HG03103 (cell line): Measurements from ENCODE around the gene MRPS9.

Experiments
- ATAC-seq: cut with Tn5 transposase; IDR thresholded peaks from one replicate; pipeline ENCODE4 v1.9.1; 2021; ENCODE audit warnings: low read depth; ENCODE audit not compliant: unreplicated experiment

MRPS9 gene

DNA sequence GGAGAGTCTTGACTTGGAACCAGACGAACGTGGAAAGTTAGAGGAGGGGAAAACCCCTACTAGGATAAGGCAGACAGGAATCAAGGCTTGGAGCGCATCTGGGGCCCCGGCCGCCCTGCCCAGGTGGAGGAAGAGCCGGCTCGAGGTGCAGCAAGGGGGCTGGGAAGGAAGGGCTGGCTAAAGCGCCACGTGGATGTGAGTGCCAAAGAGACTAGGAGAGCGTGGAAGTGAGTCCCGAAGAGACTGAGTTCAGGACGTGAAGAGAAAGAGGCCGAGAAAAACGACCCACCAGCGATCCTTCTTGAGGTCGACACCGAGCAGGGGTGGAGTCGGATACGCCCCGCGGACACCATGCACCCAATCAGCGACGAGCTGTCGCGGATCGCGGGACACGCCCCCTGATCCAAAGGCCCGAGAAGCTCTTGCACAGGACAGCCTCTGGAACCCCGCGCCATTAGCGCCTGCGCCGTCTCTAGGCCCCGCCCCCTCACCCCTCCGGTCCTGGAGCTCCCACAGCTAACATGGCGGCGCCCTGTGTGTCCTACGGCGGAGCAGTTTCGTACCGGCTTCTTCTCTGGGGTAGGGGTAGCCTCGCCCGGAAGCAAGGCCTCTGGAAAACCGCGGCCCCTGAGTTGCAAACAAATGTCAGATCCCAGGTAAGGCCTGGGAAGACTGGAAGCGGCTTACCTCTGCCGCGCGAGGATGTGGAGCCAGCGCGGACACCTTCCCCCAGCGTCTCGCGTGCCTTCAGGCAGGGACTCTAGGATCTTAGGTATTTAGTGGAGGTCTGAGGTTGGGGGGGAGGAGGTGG, at the start of gene MRPS9:
Gene MRPS9 (plus strand): TSS at position 498 of the 811 bp plus-strand sequence. CDS start 24 bp downstream, at position 522.
- ATAC-seq = peak; percentile 99

DNA sequence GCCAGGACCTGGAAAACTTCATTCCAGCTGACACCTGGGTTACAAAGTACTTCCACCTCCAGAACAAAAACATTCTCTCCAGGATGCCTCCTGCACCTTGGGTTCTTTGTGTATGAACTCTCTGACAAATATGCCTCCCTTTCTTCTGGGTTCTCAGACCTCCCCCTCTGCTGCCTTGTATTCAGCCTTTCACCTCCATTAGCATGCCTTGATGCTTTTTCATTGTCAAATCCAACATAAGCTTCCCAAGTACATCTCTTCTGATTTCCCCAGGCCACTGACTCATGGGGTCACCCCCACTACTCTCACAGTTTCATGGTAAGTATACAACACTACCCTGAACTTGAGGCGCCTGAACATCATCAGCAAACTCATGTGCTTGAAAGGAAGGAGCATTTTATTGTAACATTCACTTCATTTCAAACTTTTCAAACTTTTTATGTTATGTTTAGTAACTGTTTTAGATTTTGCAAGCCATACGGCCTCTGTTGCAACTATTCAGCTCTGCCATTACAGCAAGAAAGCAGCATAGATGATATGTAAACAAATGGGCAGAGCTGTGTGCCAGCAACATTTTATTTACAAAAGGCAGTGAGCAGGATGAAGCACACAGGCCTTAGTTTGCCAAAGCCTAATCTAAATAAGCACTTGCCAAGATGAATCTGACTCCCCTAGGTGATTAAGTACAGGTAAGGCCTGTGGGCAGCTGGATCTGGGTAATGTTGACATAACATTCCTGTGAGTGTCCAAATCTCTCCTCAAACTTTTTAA, 32.5 kb upstream of the MRPS9 start:
- no peak for ATAC-seq

DNA sequence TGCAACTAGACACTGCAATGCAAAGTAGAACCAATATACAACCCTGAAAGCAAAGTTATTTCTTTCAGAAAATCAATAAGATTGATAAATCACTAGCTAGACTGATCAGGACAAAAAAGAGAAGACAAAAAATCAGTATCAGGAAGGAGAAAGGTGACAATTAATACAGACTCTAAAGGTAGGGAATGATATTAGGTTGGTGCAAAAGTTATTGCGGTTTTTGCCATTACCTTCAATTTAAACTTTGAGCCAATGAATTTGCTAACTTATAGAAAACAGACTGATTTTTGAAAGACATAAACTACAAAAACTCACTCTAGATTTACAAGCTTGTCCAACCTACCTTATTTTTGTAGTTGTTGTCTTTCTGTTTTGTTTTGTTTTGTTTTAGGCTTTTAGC, 30.5 kb upstream of the MRPS9 start:
- ATAC-seq = no peak

DNA sequence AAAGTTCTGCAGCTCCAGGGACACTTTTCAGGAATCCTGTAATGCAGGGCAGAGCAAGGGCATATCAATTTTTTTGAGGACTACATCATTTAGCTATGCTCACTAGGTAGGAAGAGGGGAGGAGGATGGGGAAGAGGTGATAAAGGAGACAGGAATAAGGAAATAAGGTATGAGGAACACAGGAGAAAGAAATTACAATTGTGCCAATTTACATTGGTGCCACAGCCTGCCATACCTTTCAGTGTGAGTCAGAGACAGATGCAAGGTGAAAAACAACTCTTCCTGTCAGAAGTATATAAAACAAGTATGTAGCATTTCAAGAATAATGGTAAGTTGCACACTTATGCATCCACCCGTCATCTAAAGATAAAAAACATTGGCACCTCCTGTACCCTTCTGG, 5.4 kb upstream of the MRPS9 start:
- ATAC-seq = no peak

DNA sequence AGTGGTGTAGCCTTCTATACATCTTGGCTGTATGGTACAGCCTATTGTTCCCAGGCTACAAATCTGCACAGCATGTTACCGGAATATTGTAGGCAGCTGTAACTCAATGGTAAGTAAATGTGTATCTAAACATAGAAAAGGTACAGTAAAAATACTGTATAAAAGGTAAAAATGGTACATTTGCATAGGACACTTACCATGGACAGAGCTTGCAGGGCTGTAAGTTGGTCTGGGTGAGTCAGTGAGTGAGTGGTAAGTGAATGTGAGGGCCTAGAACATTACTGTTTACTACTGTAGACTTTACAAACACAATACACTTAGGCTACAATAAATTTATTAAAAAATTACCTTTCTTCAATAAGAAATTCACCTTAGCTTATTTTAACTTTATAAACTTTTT, 3.7 kb upstream of the MRPS9 start:
- no peak for ATAC-seq

DNA sequence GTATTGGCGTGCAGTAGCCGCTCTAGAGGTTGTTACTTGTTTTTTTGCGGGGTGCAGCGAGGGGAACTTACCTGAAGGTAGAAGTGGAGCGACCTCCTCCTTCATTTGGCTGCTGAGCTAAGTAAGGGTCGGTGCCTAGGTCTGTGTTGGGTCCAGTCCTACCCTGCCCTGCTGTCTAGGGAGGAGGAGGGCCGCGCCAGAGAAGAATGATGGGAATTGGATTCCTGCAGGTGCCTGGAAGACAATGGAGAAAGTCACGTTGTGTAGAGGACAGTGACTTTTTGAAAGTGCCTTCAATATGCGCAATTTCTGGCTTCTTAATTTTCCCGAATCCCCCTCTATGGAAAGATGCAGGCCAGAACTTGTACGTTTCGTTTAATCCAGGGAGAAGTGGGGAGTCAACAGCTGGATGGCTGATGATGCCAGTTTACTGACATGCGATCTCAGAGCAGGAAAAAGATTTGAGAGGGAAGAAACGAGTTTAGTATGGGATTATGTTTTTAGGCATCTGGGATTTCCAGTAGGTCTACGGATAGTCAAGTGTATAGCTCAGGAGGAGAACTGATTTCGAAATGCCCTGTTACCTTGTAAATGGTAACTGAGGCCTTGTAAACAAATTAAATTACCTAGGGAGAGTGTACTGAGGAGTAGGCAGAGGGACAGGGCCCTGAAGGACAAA, 653 bp downstream of the MRPS9 start:
- ATAC-seq = no peak

DNA sequence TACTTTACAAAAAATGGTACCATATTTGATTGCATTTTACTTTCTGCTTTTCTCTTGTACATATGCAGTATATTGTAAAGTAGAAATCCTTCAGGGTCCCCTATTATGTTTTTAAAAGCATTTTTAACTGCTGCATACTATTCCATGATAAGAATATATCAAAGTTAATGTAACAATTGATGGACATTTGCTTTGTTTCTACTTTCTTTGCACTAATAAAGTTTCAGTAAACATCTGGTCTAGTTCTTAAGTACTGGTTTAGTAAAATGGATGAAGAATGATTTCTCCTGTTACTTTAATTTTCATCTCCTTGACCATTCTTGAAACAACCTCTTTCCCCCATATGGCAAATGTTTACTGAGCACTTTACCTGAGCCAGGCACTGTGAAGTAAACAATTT, 1.7 kb downstream of the MRPS9 start:
- ATAC-seq = no peak

DNA sequence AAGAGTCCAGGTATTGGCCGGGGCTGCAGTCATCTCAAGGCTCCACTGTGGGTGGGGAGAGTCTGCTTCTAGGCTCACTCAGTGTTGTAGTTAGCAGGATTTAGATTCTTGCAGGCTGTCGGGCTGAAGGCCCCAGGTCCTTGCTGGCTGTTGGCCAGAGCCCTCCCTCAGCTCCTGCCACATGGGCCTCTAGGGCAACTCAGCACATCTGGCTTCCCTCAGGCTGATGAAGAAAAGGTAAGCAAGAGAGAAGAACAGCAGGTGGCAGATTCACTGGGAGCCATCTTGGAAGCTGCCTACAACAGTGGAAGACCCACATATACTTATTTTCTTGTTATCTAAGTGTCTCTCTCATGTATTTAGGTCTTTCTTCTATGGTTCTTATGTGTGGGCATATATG, 4.3 kb downstream of the MRPS9 start:
- ATAC-seq = no peak

DNA sequence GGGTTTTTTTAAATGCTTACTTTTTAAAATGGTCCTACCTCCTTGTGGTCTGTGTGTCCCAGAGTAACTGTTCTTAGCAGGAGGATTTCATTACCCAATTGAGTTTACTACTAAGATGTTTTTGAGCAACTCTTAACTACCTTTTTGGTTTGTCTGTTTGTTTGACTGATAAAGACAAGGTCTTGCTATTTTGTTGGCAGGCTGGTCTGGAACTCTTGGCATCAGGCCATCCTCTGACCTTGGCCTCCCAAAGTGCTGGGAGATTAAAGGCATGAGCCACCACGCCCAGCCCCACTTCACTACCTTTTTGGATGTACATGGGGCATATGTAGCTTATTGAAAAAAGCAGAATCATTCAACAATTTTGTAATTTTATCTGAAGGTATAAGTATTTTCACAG, 14.9 kb downstream of the MRPS9 start:
- ATAC-seq = no peak

DNA sequence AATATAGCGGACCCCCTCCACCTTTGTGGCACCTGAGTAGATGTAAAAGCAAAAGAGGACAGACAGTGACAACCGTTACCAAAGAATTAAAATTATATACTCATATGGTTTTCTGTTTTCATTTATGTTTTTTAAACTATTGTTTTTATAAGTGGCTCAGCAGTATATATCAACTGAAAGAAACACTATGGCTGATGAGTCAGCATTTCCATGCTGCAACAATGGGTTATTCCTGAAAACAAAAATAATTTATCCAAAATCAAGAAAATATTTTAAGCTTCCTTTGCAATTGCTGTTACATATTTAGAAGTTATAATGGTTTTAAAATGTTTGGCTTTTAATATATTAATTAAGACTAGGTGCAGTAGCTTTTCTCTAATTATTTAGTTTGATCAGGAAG, 17.7 kb downstream of the MRPS9 start:
- ATAC-seq = no peak

DNA sequence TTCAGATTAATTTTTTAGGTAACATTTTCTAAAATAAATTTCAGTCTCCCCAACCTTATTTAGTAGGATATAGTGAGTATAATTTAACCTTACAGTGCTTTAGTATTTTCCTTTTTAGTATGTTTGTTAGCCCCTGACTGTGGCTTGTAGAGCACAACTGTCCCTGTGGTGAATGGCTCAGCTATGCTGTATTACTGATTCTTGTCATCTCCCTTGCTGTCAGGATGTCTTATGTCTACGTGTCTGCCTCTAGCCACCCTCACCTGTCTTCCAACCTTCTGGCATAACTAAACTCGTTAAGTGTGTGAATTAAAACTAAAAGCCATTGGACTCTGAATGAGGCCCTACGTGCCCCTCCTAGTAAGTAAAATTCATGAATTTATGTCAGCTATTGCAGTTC, 18.4 kb downstream of the MRPS9 start:
- no peak for ATAC-seq

DNA sequence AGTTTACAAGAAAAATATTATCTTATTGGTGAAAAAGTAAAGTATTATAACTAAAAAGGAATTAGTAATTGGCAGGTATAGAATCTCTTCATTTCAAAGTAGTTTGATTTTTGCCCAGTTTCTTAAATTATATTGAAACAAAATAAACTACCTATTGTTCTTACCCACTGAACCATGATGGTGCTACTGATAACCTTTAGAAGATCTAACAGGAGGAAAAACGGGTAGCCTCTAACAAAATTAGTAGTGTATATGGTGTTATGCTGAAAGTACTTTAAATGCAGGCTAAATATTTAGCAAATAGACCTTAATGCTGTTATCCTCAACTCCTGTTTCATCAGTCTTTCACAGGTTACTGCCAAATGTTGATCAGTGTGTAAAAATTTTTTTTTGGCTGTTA, 19.1 kb downstream of the MRPS9 start:
- ATAC-seq = no peak

DNA sequence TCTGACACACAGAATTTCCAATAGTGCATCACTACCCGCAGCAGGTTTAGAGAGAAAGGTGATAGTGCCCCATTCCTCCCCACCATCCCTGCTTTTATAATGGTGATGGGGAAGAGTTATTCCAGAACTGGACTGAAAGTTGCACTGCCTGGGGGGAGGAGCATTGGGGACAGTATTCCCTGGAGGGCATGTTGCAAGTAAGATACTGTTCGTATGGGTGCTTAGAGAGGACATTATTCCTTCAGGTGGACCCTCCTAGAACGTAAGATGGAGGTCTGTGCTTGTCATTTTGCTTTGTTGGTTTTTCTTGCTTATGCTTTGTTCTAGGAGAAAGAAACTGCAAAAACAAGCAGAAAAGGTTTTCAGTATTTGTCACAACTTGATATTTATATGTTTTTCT, 23.7 kb downstream of the MRPS9 start:
- no peak for ATAC-seq

DNA sequence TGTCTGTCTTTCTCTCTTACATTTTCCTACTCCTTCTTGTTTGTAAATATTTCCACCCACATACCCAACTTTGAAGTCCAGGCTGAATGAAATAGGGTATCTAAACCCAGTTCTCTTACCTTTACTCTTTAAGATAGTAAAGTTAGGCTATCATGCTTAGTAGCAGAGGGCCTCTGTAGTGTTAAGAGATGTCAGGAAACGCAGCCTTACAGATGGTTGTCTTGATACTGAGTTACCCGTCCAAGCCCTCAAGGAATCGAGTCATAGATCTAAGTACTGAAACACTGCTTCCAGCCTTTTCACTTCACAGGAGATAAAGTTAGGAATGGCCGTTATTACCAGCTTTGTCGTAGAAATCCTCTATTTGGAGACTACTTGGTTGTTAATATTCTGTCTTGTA, 24.3 kb downstream of the MRPS9 start:
- ATAC-seq = no peak

DNA sequence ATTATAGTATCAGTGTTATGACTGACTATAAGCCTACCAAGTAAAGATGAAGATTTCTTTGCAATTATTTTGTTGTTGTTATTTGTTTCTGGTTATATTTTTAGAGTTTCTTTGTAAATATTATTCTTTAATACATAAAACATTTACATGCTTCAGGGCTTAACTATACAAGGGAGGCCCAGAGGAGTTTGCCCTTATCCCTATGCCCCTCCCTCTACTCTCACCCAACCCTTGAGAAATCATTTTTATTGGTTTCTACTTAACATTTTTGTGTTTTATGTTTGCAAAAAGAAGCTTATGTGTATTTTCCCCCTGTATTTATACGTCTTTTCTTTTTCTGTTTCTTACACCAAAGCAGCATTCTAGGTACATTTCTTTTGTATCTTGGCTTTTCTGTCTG, 30.5 kb downstream of the MRPS9 start:
- ATAC-seq = no peak

DNA sequence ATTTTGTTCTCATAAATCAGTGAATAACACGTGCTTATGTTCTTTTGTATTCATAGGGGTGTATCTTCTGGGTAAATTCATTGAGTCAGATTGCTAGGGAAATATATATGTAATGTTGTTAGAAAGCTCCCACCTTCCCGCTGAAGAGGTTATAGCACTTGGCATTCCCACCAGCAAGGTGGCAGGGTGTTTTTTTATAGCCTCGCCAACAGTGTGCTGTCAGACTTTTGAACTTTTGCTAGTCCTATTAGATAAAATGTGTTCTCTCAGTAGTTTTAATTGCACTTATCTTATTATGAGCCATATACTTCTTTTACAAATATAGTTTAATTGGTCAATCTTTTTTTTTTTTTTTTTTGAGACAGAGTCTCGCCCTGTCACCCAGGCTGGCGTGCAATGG, 31.0 kb downstream of the MRPS9 start:
- ATAC-seq = no peak

DNA sequence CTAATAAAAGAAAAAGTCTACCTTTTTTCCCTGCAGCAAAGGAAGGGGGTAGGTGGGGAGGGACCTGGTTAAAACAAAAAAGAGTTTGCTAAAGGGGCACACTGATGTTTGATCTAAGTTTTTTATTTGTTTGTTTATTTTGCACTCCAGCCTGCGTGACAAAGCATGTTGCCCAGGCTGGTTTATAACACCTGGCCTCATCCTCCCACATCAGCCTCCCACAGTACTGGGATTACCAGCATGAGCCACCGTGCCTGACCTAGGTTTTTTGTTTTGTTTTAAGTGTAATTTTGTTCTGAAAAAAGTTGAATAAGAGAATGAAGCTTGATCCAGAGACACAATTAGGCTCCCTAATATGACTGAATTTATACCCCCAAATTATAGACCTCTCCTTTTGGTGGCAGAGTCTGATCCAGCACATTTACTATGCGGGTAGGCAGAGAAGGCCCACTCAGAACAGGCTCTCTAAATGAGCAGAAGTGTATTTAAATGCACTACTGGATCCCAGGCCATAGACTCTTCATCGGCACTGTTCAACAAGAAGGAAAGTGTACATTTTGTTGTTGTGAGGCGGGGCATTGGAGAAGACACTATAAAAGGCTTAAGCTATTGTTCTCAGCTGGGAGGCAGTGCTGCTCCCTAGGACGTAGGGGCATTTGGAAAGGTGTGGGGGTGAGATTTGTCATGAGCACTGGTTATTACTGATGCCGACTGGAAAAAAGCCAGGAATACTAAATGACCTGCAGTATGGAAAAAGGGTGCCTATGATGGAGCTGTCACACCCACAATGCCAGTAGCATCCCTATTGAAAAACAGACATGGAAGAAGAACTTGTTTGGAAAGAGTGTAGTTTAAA, 32.4 kb downstream of the MRPS9 start:
- no peak for ATAC-seq

DNA sequence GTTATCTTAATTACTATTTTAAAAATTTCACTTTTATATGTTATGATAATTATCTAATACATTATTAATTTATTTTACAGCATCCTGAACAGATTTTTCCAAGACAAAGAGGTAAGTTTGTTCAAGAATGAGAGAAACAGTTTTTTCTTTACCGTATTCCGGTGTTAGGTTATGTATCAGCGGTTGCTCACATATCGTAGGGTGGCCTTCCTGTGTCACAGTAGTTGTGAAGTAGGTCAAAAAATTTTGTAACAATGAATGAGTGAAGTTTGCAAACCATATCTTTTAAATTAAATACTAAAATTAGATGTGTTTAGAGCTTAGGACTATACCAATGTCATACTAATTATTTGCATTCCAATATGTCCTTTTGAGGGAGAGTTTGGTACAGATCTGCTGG, 33.5 kb downstream of the MRPS9 start:
- no peak for ATAC-seq

DNA sequence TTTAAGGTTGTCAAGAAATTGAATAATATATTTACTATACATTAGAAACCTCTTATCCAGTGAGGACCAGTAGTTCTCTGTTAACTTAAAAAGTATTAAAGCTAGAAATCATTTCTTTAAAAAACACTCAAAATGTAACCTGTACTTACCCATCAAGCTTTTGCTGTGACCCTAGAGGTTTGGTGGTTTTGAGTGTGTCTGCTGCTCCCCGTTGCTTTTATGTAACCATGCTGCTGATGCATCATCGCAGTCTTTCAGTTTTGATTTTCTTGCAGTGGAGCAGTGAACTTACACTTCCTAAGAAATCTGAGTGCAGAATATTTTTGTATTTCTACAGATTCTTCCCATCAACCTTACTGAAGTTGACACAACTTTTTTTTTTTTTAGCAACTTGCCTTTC, 34.2 kb downstream of the MRPS9 start:
- peak; percentile 88 for ATAC-seq

DNA sequence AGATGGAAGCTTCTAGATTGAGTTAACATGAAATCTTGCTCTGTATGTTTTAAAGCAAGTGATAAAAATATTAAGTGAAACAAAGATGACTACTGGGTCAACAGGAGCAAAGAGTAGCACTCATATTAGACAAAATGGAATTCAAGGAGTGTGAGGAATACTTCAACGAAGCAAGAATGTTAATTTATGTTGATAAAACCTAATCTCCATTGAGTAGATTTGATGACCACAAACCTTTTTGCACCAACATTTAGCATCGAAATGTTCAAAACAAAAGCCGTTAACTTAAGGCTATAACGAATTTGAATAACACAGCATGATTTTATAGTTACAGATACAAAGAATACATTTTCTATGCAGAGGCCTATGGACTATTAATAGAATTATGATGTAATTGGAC, 35.7 kb downstream of the MRPS9 start:
- ATAC-seq = no peak

DNA sequence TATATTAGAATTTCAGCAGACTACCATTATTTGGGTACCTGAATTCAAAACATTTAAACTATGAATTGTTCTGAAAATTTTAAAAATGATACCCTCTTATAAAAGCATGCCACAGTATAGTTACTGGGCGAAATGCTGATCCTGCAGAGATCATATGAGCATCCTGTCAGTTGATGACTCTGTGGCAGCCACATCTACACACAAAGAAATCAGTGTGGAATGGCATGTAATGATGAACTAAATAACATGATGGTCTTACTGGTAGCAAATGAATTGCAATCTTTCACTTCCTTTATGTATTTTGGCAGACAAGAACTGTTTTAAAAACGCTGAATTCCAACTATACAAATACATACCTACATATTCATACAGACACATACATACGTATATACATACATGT, 38.3 kb downstream of the MRPS9 start:
- no peak for ATAC-seq
